Measurements from ENCODE around the gene HMOX2. TPM values are rescaled to one million over a fixed set of nuclear protein-coding genes. Genes with fewer than 3 reads are reported as not detected.

HMOX2 gene
- total RNA-seq, 1 experiment from 2014 or later: 36.7 TPM

- TF ChIP-seq, protein P1, sequence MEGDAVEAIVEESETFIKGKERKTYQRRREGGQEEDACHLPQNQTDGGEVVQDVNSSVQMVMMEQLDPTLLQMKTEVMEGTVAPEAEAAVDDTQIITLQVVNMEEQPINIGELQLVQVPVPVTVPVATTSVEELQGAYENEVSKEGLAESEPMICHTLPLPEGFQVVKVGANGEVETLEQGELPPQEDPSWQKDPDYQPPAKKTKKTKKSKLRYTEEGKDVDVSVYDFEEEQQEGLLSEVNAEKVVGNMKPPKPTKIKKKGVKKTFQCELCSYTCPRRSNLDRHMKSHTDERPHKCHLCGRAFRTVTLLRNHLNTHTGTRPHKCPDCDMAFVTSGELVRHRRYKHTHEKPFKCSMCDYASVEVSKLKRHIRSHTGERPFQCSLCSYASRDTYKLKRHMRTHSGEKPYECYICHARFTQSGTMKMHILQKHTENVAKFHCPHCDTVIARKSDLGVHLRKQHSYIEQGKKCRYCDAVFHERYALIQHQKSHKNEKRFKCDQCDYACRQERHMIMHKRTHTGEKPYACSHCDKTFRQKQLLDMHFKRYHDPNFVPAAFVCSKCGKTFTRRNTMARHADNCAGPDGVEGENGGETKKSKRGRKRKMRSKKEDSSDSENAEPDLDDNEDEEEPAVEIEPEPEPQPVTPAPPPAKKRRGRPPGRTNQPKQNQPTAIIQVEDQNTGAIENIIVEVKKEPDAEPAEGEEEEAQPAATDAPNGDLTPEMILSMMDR (IDR thresholded peaks at IDR 0.05; ENCODE audit: insufficient read depth in 1 of 2, low read depth in 1 of 2, low read length in 1 of 2, severe bottlenecking in 1 of 2, unreplicated experiment in 1 of 2): no peak
- Mint-ChIP-seq H3K4me1 (ENCODE audit: low read depth, unreplicated experiment) (no peaks in the 10 kb centered on the region), H3K36me3 (ENCODE audit: insufficient read depth, unreplicated experiment) (peaks cover 39% of the 10 kb centered on the region), H3K9me3 (ENCODE audit: unreplicated experiment) (peaks cover 9% of the 10 kb centered on the region), H3K4me3 (ENCODE audit: unreplicated experiment) (no peak overlapping the region), H3K27me3 (ENCODE audit: insufficient read depth, unreplicated experiment) (no peaks in the 10 kb centered on the region), H3K27ac (ENCODE audit: unreplicated experiment) (no peak overlapping the region)
- POLR2A ChIA-PET: no interaction called here
- intact Hi-C loops (cut with micrococcal nuclease; ENCODE audit: unreplicated experiment): no loop called here
- Histone ChIP-seq H3K4me3 (ENCODE audit: low read depth, low read length) (no peak overlapping the region), H3K4me1 (peaks cover 6% of the 10 kb centered on the region), H3K36me3 (ENCODE audit: control insufficient read depth, insufficient read depth, low read length) (no peaks in the 10 kb centered on the region; the same call in none of the 2 replicates), H3K27me3 (replicated peaks; ENCODE audit: control insufficient read depth, insufficient read depth, low read length) (no peaks in the 10 kb centered on the region), H3K9me3 (peaks cover 7% of the 10 kb centered on the region; the same call in 1 of the 2 replicates)
- BruUV-seq (replicated peaks): no TSS peak
- CTCF ChIA-PET: interaction anchor here (0.5 kb wide), 1 partner anchor 15 kb away, joined by 4 read pairs; no protein-coding TSS in a partner anchor
- no peak for DNase-seq
Measured at GRCh38 chr16:4535627-4536108, 59.5 kb downstream of the HMOX2 start.

- H3K27me3 Mint-ChIP-seq (ENCODE audit: insufficient read depth, unreplicated experiment): no peaks in the 10 kb centered on the region
- BruUV-seq (replicated peaks): no TSS peak
- CTCF ChIA-PET: interaction anchor here (0.5 to 0.7 kb wide), 2 partner anchors 14 to 79 kb away, joined by 4 read pairs; no protein-coding TSS in a partner anchor
- no peaks in the 10 kb centered on the region for H3K4me1 Mint-ChIP-seq (ENCODE audit: low read depth, unreplicated experiment)
- peak overlapping the region; percentile 69 for H3K27ac Mint-ChIP-seq (ENCODE audit: unreplicated experiment)
- Histone ChIP-seq H3K4me3 (ENCODE audit: low read depth, low read length) (no peak overlapping the region), H3K9me3 (peaks cover 7% of the 10 kb centered on the region; the same call in 1 of the 2 replicates), H3K4me1 (peaks cover 6% of the 10 kb centered on the region), H3K27me3 (replicated peaks; ENCODE audit: control insufficient read depth, insufficient read depth, low read length) (no peaks in the 10 kb centered on the region), H3K36me3 (ENCODE audit: control insufficient read depth, insufficient read depth, low read length) (no peaks in the 10 kb centered on the region; the same call in none of the 2 replicates)
- peaks cover 9% of the 10 kb centered on the region for H3K9me3 Mint-ChIP-seq (ENCODE audit: unreplicated experiment)
- POLR2A ChIA-PET: interaction anchor here (0.6 kb wide), 1 partner anchor 10 kb away, joined by 6 read pairs; no protein-coding TSS in a partner anchor
- peak overlapping the region; percentile 75 for H3K4me3 Mint-ChIP-seq (ENCODE audit: unreplicated experiment)
- peaks cover 39% of the 10 kb centered on the region for H3K36me3 Mint-ChIP-seq (ENCODE audit: insufficient read depth, unreplicated experiment)
- no peak for DNase-seq
- intact Hi-C loops (cut with micrococcal nuclease; ENCODE audit: unreplicated experiment): no loop called here
- TF ChIP-seq, protein P1 (IDR thresholded peaks at IDR 0.05; ENCODE audit: insufficient read depth in 1 of 2, low read depth in 1 of 2, low read length in 1 of 2, severe bottlenecking in 1 of 2, unreplicated experiment in 1 of 2): no peak
Measured at GRCh38 chr16:4536391-4537106, 60.4 kb downstream of the HMOX2 start.

- Mint-ChIP-seq H3K27me3 (ENCODE audit: insufficient read depth, unreplicated experiment) (no peaks in the 10 kb centered on the region), H3K4me1 (ENCODE audit: low read depth, unreplicated experiment) (no peaks in the 10 kb centered on the region), H3K9me3 (ENCODE audit: unreplicated experiment) (peaks cover 9% of the 10 kb centered on the region), H3K36me3 (ENCODE audit: insufficient read depth, unreplicated experiment) (peaks cover 33% of the 10 kb centered on the region), H3K27ac (ENCODE audit: unreplicated experiment) (peak overlapping the region; percentile 69), H3K4me3 (ENCODE audit: unreplicated experiment) (peak overlapping the region; percentile 75)
- TF ChIP-seq, protein P1 (IDR thresholded peaks at IDR 0.05; ENCODE audit: insufficient read depth in 1 of 2, low read depth in 1 of 2, low read length in 1 of 2, severe bottlenecking in 1 of 2, unreplicated experiment in 1 of 2): no peak
- ChIA-PET CTCF (interaction anchor here (0.6 to 1.7 kb wide), 2 partner anchors 11 to 12 kb away, joined by 3 to 11 read pairs; no protein-coding TSS in a partner anchor), POLR2A (interaction anchor here (0.5 to 2.0 kb wide), 4 partner anchors 10 to 78 kb away, joined by 3 to 9 read pairs (median 6); partner anchors contain the start of gene UBALD1)
- peak overlapping the region; percentile 90 for H3K4me3 ChIP-seq (ENCODE audit: low read depth, low read length)
- no TSS peak for BruUV-seq (replicated peaks)
- no peak for DNase-seq
- no peaks in the 10 kb centered on the region; the same call in 1 of the 2 replicates for H3K36me3 ChIP-seq (ENCODE audit: control insufficient read depth, insufficient read depth, low read length)
- H3K4me1 ChIP-seq: peaks cover 6% of the 10 kb centered on the region
- peaks cover 7% of the 10 kb centered on the region; the same call in 1 of the 2 replicates for H3K9me3 ChIP-seq
- intact Hi-C loops (cut with micrococcal nuclease; ENCODE audit: unreplicated experiment): no loop called here
- no peaks in the 10 kb centered on the region for H3K27me3 ChIP-seq (replicated peaks; ENCODE audit: control insufficient read depth, insufficient read depth, low read length)
Measured at GRCh38 chr16:4537376-4538343, 61.5 kb downstream of the HMOX2 start.

Data from Caco-2 (cell line).